GM21576 (cell line): ENCODE measurements around the gene GLA.
A peak's percentile ranks its signal among the peaks of the same experiment; 100 is the strongest.

ENCODE experiments used
- ATAC-seq: cut with Tn5 transposase; IDR thresholded peaks from one replicate; pipeline ENCODE4 v1.9.1; 2021; ENCODE audit warnings: mild to moderate bottlenecking, moderate library complexity; ENCODE audit not compliant: unreplicated experiment

The GLA gene

DNA sequence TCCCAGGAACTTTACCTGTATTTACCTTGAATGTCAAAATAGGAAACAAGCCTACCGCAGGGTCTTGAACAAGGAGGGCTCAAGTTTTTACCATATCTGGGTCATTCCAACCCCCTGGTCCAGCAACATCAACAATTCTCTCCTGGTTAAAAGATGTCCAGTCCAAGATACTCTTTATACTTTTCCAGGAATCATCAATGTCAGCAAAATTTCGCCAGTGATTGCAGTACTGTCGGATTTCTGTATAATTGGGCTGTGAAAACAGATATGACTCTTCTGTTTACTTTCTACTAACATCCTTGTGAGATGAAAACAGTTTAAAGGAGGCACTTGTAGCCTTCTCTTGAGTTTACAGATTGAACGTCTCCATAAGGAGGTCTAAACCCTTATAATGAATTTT lies 9.0 kb downstream of the GLA start:
- no peak for ATAC-seq

DNA sequence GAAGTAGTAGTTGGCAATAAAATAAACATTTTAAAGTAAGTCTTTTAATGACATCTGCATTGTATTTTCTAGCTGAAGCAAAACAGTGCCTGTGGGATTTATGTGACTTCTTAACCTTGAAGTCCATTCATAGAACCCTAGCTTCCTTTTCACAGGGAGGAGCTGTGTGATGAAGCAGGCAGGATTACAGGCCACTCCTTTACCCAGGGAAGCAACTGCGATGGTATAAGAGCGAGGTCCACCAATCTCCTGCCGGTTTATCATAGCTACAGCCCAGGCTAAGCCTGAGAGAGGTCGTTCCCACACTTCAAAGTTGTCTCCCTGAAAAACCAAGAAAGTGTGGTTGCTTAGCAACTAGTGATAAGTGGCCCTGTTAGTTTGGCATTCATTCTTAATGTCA lies 9.9 kb downstream of the GLA start:
- no peak for ATAC-seq

DNA sequence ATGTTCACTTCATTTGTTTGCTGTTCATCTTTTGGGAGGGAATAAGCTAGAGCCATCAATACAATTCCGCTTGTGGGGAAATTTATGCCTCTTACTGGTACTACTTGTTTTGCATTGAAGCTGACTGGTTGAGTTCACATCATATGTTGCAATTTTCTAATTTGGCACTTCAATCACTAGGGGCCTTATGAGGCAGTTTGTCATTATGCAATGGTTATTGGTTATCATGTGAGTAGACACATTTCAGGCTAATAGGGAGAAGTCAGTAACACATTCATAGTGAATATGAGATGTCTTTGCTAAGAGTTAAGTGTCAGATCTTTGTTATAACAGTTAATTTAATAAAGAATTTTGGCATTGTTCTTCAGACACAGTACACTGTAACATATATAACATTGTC lies 11.9 kb downstream of the GLA start:
- ATAC-seq, result no peak

DNA sequence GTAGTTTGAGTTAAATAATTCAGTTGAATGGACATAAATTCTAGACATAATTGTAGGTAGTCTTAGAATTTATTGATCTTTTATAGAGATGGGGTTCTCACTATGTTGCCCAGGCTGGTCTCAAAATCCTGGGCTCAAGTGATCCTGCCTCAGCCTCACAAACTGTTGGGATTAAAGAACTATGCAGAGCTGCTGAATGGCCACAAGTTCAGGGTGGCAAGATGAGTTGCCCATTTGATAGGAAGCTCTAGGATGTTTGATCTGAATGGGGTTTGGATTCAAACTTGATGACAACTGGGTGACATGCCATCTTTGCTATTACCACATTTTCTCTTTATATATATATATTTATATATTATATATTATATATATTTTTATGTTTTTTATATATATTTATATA lies 13.4 kb downstream of the GLA start:
- ATAC-seq, result no peak

DNA sequence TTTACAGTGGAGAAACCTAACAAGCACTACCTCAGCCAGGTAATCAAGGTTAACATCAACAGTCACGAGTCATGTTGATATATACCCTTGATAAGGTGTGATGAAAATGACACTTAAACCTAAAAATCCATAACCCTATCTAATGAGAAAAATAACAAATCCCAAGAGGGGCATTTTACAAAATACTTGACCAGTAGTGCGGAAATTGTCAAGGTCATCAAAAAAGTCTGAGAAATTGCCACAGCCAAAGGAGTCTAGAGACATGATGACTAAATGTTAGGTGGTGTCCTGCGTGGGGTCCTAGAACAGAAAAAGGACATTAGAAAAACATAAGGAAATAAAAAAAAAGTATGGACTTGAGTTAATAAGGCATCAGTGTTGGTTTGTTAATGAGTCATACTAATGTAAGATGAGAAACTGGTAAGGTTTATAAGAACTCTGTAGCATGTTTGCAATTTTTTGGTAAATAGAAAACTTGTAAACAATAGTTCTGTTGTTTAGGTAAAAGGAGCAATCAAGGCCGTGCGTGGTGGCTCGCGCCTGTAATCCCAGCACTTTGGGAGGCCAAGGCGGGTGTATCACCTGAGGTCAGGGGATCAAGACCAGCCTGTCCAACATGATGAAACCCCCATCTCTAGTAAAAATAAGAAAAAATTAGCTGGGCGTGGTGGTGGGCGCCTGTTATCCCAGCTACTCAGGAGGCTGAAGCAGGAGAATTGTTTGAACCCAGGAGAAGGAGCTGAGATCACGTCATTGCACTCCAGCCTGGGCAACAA lies 14.0 kb downstream of the GLA start:
- no peak for ATAC-seq

DNA sequence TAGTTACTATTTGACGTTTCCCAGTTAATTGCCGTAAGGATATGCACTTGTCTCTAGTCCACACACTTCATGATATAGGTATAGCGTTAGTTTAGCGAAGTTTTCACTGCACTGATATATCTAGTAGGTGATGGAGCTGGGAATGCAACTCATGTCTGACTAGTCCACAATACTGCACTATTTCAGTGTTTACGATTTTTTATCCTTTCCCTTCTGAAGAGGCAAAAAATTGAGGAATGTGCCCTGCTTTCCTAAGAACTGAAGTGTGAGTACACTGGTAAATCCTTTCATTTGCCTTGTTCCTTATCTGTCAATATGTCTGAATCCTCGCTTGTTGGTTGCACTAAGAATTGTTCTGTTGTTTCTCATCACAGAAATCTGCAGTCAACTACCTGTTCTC lies 15.9 kb downstream of the GLA start:
- ATAC-seq, result no peak

DNA sequence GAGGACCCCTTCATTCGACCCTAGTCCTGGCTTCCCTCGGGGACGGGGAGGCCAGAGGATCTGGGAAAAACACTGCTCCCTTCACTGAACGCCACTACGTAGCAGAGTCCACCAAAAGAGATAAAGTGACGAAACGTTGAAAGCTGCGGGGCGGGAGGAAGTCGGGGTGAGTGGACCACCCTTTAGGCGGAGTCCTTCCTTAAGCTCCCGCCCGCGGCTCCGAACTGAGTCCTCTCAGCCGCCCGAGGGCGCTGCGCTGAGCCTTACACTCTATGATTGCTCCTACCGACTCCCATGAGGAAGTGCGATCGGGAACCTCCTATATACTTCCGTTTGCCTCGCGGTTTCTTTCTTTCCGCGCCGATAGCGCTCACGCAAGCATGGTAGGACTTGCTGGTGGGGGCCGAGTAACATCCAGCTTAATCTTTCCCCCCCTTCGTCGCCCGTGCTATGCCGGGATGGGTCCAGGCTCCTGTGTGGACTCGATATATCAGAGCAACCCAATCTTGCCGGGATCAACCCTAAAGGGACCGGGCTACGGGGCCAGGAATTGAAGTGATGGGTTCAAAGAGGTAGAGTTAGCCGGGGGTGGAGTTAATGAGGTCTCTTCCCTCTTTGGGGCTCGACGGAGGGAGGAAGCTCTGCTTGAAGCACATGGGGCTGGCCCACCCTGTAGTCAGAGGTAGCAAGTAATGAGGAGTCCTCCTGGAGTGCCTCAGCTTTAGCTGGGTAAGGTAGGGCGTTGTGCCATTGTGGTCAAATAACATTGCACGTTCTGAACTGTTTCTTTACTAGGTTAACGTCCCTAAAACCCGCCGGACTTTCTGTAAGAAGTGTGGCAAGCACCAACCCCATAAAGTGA lies 16.8 kb downstream of the GLA start, which contains the start of gene RPL36A:
RPL36A (plus strand) TSS at position 348 of the 862 bp plus-strand sequence; CDS start at position 381, 33 bp downstream.
- ATAC-seq, result peak; percentile 73

DNA sequence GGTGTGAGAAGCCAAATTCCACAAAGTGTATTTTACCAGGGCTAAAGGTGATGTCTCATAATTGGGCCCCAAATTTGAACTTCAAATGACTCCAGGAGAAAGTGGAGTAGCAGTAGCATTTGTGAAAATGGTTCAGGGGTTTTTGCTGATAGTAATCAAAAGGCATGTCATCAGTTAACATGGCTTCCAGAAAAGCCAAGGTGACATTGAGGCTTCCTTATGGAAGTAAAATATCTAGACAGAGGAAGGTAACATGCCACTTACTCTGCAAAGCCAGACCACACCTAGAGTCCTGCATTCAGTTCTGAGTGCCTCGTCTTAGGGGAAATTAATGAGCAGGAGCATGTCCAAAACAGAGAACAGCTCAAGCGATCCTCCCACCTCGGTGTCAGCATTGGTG lies 19.1 kb downstream of the GLA start:
- no peak for ATAC-seq

DNA sequence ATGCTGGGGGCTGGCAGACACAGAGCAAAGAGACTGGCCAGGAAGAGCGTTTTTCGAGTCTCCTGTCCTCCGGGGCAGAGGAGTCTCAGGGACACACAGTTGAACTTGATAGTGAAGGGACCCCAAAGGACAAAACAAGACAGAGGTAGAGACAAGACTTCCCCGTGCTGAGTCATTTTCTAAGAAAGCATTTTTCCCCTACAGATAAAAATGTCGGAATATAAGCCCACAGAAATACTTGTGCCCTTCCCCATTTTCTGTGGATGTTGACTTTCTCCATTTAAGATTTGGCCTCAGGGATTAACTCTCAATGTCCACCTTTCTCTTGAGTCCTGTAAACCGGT lies 21.2 kb downstream of the GLA start:
- no peak for ATAC-seq

DNA sequence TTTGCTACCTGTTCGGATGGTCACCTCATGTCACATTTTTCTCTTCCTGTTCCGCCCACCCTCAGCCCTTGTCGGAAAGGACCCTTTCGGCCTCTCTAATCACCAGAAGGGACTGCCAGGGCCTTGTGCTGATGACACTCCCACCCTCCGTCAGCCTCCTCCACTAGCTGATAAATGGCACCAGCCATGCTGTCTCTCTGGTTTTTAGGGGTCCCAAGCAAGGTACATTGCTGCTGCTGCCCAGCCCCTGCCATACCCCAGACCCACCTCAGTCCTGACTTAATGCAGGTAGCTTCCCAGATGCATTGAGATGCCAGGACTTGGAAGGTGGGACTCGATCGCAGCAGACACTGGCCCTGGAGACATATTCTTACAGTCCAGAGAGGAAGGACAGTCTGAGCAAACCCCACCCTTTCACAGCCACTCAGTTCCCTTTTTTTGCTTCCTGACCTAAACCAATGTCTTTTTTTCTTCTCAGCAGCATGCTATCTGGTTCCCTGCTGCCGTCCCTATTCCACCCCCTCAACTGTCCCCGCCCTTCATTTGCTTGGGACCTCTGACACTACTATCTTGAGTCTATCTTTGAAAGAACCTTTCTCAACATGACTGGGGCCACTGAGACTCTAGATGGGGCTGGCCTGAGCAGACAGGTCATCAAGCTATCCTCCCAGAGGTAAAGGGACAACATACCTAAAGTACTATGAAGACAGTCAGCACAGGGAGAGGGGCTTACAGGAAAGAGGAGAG lies 21.8 kb downstream of the GLA start, which contains the start of gene BTK:
BTK (minus strand) TSS at position 397 of the 747 bp plus-strand sequence. CDS start 10,907 bp downstream, outside the sequence.
- peak; percentile 59 for ATAC-seq

DNA sequence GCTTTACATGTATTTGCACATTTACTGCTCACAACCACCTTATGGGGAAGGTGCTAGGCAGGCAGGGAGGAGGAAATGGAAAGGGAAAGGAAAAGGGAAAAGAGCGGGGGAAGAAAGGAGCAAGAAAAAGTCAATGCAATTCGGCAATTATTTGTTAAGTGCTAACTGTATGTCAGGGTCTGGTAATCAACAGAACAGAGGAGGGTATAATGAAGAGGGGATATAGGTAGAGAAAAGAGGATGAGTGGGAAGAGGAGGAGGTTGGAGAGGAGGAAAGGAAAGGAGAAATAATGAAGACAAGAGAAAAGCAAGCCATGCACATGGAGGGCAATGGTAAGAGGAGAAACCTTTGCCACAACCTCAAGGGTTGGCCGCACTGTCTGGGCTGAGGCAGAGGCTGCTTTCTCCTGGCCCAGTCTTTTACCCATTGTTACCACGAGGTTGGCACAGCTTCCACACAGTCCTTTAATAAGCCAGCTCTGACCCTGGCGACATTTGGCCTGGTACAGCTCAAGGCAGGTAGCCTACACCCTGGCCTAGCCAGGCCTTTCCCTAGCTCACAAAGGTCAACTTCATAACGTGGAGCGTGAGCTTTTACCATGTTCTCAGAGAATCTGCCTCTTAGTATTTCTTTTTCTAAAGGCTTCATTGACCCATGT lies 22.6 kb downstream of the GLA start:
- no peak for ATAC-seq

DNA sequence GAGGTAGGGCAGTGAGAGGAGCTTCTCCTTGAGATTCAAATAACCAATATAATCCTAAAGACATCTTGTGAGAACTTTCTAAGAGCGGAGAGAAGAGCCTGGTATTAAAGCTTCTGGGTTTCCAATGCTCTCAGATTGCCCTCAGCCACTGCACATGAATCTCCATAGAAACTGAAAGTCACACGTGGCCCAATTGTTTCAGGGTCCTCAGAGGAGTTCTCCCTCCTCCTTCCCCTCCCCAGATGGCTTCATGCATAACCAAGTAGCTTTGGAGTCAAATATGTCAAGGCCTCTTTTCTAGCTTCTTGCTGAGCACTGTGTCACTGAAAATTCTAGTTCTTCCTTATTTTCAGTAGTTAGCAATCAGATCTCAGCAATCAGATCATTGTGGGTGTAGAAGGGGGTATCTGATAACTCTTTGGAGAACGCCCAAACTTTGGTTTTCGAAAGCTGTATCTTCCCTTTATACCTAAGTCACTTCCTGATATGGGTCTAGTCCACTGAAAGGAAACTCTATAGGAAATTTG lies 24.0 kb downstream of the GLA start:
- peak; percentile 71 for ATAC-seq

DNA sequence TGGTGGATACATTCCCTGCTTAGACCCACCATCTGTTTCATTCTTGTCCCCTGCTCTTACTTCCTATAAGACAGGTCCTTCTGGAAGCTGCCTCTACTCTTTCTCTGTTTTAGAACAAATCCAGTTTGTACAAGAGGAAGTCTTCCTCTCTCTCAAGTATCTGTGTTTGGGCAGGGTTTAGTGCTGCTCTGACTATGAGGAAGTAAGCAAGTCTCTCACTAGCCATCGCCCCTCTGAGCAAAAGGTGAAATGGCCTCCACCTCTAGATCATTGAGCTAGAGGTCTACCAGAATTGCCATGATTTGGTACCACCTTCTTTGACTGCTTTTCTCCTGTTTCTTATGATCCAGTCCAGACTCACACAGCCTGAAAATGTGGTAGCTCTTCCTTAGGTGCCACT lies 30.2 kb downstream of the GLA start:
- ATAC-seq, result no peak

DNA sequence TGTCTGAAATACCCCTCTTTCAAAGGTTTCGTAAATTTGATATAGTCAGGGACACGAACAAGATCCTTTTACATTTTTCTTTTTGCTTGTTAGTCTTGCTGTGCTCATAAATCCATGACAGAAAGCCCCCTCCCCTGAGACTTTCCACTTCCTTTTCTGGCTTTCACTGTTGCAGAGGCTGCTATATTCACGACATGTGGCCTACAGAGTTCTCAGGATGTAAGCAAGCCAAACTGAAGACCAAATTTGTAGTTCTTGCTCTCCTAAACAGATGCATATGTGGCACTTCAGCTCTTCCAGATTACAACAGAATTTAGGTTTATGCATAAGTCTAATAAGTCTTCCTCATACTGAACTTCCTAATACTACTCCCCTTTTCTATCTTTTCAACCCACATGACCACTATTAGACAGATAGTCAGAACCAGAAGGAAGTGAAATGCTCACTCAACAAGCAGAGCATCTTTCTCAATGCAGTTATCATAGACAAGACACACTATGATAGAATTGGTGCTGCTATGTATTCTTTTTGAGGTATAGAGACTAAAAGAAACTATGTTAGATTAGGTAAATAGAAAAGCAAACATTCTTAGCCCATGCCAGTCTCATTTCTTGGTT lies 36.7 kb downstream of the GLA start:
- peak; percentile 67 for ATAC-seq

DNA sequence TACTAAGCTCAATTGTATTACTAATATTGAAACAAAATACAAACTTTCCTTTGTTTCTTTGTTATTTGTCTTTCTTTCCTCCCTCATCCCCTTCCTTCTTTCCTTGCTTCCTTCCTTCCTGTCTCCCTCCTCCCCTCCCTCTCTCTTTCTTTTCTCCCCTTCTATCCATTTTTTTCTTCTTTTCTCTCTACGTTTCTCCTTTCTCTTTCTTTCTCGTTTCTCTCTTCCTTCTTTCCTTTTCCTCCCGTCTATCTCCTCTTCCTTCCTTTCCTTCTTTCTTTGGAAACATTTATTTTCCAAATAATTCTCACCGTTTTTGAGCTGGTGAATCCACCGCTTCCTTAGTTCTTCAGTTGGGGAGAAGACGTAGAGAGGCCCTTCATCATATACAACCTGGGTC lies 38.0 kb downstream of the GLA start:
- ATAC-seq, result no peak

DNA sequence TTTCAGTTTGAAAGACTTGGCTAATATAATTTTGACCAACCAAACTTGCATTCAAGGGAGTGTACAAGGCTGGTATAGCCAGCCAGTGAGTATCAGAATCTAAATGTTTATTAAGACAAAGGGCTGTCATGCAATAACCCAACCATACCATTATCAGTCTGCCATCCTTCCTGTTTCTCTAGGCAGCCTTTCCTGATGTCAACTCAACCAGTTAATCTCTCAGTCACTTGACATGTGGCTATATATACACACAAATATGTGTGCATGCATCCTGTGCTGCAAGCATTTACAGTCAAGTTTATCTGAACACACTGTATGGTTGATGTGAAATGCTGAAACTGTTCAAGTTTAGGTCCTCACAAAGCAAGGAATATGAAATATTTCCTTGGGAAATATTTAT lies 38.9 kb downstream of the GLA start:
- ATAC-seq, result no peak

DNA sequence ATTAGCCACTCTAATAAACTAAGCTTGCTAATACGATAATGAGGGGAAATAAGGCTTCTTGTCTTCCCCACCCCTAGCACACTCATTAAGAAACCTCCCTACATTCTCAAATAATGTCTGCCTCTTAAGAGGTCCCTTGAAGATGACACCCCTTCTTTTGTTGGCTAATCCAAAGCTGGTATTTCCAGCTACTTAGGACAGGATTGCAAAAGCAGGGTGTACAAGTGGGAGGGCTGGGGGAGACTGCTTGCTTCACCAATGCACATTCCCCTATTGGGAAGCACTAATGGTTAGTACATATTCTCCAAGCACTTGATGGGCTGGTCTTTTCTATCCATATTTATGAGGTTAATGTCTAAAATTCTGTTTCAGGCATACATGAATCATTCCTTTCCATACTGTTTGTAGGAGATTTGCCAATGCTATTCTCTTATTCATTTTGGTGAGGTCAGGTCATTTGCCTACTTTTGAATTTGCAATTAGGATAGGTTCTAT lies 42.4 kb downstream of the GLA start:
- ATAC-seq, result no peak

DNA sequence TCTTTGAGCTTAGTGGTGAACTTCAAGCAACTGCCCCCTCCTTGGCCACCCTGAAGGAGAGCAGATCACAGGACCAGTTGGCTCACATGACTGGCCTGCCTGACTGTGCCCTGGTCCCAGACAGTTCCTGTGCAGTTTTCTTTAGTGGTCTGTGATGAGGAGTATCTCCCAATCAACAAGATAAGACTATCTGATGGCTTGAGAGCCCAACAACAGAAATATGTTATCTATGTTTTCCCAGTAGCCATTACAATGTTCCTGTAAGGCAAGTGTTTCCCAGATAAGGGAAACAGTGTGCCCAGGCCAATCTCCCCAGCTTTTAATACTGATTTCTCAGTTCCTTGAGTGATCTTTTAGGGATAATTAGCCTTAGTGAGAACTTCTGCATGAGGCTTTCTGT lies 45.0 kb downstream of the GLA start:
- ATAC-seq, result no peak

DNA sequence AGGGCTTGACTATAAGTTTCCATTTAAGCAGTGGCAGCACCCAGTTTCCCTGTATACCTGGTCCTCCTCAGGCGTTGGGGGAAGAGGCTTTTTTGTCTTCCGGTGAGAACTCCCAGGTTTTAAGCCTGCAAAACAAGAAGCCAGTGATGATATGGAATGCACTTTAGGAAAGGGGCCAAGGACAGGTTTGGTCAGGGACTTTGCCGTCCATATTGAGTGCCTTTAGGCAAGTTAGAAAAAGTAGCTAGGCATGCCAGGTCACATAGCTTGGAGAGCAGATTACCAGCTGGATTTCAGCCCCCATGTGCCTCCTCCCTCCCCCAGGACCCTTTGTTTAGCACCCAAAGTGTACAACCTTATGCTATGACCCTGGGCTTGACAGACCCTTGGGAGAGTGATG lies 45.6 kb downstream of the GLA start:
- ATAC-seq, result no peak

DNA sequence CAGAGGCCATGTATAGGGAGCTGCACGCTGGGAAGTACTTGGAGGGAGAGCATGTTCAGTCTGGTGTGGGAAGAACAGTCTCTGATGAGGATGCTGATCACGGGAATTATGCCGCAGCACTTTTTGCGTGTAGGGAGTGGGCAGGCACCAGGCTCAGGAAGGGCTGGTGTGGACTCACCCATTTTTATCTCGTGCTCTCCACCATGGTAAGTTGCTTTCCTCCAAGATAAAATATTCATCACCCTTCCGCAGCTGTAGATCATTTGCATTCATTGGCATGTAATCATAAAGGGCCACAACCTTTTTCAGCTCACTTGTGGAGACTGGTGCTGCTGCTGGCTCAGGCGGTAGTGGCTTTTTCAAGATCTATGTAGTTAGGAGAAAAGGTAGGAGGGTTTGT lies 47.3 kb downstream of the GLA start:
- no peak for ATAC-seq
